C4-2B (cell line): Measurements from ENCODE around the gene GBF1.

Experiments
- CTCF ChIP-seq: fragments of 450-650 bp; conservative IDR thresholded peaks from 2 replicates; pipeline ENCODE4 v1.5.1; 2017; ENCODE audit warnings: mild to moderate bottlenecking
- ZFX ChIP-seq: fragments of 450-650 bp; IDR thresholded peaks from 2 replicates; pipeline ENCODE4 v1.6.1; 2017

GRCh38 chr10:102419269-102420180, 174.2 kb downstream of the GBF1 start:
- TF ChIP-seq CTCF: no peak
- no peak for TF ChIP-seq ZFX
